GM21528 (cell line): ENCODE results near the gene KCNV2.

ENCODE experiments used
- ATAC-seq: cut with Tn5 transposase; IDR thresholded peaks from one replicate; pipeline ENCODE4 v1.9.1; 2021; ENCODE audit warnings: mild to moderate bottlenecking, moderate library complexity; ENCODE audit not compliant: unreplicated experiment, low FRiP score

KCNV2 gene

GRCh38 chr9:2755285-2755684 lies 38.0 kb downstream of the KCNV2 start:
- no peak for ATAC-seq

- no peak for ATAC-seq
Observed at GRCh38 chr9:2758162-2758897, 41.0 kb downstream of the KCNV2 start.

GRCh38 chr9:2758898-2759510 lies 41.7 kb downstream of the KCNV2 start:
- ATAC-seq = no peak

- ATAC-seq = peak; percentile 63
Observed at GRCh38 chr9:2761424-2761823, 44.1 kb downstream of the KCNV2 start.

GRCh38 chr9:2764353-2764752 lies 47.0 kb downstream of the KCNV2 start:
- ATAC-seq = peak; percentile 47

- no peak for ATAC-seq
Observed at GRCh38 chr9:2765250-2765880, 48.1 kb downstream of the KCNV2 start.

- ATAC-seq = no peak
Observed at GRCh38 chr9:2767800-2768677, 50.7 kb downstream of the KCNV2 start.

- ATAC-seq = no peak
Observed at GRCh38 chr9:2771087-2771486, 53.8 kb downstream of the KCNV2 start.

- ATAC-seq = no peak
Observed at GRCh38 chr9:2771661-2772060, 54.4 kb downstream of the KCNV2 start.

GRCh38 chr9:2777454-2777853 lies 60.1 kb downstream of the KCNV2 start:
- ATAC-seq = no peak

- no peak for ATAC-seq
Observed at GRCh38 chr9:2778816-2779215, 61.5 kb downstream of the KCNV2 start.
